GM19043 (cell line): ENCODE measurements around the gene ADD1.
A peak's percentile ranks its signal among the peaks of the same experiment; 100 is the strongest.

Experiments used
- ATAC-seq: cut with Tn5 transposase; IDR thresholded peaks from one replicate; pipeline ENCODE4 v1.9.1; 2021; ENCODE audit warnings: low read depth; ENCODE audit not compliant: unreplicated experiment

ADD1 gene

DNA sequence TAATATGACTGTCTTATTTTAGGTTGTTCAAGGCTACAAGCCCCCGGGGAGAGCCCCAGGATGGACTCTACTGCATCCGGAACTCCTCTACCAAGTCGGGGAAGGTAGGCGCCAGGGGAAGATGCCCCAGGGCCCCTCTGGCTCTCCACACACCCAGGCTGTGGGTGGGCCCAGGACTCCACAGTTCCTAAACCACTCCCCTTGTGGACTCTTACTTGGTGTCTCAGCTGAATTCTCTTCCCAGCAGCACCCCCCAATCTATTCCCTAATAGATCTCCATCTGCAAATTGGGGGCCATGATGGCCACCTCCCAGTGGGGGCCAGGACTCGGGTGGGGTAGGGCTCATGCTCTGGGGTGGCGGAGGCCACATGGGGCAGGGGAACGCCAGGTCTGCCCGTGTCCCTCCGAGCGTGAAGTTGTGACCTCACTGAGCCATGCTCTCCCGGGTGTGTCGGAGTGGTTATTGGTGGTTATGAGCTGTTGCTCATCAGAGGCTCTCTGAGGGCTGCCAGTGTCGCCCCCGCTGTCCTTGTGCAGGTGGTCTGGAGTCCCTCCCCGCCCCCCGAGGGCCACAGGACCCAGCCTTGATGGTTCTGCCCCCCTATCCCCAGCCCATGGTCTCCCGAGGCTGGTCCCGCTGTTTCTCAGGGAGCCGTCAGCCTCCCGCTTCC is 11.2 kb upstream of the ADD1 start:
- peak; percentile 74 for ATAC-seq

DNA sequence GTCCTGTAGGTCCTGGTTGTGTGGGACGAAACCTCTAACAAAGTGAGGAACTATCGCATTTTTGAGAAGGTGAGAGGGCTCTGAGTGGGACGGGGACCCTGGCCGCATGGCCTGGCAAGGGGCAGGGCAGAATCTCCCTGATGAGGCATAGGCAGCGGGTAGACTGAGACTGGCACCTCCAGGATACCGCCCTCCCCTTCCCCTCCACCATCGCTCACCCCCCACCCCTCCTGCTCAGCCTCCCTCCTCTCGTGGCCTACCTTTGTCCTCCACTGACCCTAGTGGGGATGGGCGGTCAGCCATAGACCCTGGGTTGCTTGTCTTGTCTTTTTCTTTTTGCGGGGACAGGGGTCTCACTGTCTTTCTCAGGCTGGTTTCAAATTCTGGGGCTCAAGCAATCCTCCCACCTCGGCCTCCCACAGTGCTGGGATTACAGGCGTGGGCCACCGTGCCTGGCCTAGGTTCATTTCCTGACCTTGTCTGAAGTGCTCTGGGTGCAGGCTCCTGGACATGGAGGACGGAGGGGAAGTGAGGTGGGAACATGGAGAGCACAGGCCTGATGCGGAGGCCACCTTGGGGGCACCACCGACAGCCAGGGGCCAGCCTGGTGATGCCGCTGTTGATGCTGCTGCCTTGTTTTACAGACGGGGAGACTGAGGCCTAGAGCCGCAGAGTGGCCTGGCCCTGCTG is 10.5 kb upstream of the ADD1 start:
- ATAC-seq, result no peak

DNA sequence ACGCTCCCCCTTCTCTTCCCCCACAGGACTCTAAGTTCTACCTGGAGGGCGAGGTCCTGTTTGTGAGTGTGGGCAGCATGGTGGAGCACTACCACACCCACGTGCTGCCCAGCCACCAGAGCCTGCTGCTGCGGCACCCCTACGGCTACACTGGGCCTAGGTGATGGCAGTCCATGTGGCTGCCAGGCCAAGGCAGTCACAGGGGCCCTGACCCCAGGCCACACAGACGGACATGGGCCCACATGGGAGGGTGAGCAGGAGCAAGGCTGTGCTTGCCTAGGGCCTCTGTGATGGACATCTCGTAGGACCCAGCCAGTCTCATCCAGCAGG is 10.0 kb upstream of the ADD1 start:
- ATAC-seq, result no peak

DNA sequence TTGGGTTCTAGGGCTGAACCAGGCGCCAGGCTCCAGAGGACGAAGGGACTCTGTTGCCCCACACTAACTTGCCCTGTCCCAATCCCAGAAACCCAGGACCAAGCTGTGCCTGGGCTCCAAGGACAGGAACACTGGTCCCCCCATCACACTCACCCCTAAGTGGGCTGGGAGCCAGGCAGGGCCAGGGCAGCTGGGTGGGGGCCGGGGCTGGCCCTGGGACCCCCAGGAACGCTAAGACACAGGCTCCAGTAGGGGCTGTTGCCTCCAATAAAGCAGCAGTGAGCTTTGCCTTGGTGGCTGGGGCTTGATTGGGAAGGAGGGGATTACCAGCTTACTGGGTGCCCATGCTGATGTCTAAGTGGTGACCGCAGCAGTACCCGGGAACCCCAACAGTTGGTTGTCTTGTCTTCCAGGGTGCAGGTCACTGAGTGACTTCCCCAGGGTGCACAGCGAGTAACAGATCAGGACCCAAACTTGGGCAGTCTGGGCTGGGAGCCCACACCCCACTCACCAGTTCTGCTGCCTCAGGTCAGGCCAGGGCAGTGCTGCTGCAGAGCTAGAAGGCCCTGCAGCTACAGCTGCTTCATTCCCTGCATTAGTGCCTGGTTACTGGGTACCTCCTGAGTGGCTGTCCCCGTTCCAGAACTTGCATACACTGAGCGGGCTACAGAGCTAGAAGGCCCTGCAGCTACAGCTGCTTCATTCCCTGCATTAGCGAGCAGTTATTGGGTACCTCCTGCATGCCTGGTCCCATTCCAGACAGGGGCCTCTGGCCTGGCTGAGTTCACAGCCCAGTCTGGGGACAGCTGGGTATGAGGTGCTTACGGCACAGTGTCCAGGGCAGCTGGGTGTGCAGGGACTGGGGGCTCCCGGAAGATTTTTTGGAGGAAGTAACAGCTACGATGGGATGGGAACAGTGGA is 9.4 kb upstream of the ADD1 start:
- no peak for ATAC-seq

DNA sequence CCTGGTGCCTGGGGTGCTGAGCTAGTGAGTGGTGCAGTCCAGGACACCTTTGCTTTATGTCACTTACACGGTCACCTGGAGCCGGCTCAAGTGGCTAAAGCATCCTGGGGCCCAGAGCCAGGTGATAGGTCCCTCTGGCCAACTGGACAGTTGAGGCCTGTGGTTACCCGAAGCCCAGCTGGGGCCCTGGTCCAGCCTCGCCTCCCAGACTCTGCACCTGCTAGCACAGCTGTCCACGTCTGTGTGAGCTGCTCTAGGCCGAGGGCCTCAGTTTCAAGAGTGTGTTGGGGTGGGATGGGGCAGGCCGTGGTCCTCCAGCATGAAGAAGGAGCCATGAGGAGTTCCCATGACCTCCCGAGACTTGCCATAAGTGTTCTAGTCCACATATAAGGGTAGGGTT is 7.7 kb upstream of the ADD1 start:
- ATAC-seq, result no peak

DNA sequence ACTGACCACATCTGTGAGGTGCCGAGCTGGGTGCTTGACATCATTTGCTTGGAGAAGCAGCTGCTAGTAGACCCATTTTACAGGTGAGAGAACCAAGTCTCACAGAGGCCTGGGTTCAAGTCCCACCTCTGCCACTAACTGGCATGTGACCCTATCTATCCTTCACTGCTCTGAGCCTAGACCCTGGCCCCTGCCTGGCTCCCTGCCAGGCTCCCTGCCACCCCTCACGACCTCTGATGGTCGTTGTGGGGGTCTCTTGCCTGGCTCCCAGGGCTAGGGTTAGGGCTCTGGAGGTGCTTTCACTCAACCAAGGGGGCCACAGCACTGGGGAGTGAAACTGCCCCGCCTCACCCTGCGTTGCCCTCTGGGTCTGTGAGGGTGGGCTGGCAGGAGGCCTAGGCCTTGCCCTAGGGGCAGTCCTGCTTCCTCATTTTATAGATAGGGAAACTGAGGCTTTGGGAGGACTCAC is 7.2 kb upstream of the ADD1 start:
- no peak for ATAC-seq

DNA sequence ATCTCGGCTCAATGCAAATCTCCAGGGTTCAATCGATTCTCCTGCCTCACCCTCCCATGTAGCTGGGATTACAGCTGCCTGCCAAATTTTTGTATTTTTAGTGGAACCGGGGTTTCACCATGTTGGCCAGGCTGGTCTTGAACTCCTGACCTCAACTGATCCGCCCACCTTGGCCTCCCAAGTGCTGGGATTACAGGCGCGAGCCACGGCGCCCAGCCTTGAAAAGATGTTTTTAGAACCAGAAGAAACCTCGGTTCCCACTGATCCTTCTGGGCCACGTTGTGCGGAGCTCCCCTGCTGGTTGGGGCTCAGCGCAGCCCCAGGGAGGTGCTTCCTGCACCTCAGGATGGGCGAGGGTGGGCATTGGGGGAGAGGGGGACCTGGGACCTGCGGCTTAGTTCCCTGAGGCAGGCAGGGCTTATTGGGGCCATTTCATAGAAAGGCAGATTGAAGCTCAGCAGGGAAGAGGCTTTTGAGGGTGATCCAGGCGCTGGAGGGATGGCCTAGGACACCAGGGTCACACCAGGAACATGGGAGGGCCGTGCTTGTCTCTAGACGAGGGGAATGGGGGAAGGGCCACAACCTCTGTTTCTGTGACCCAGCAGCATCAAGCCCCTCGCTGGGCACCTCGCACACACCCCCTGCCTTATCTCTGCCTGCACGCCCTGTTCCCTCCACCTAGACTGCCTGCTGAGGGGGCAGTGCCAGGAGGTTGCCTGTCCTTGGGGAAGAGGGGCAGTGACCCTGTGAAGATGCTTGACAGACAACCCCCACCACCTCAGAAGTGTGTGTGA is 6.3 kb upstream of the ADD1 start:
- ATAC-seq, result no peak

DNA sequence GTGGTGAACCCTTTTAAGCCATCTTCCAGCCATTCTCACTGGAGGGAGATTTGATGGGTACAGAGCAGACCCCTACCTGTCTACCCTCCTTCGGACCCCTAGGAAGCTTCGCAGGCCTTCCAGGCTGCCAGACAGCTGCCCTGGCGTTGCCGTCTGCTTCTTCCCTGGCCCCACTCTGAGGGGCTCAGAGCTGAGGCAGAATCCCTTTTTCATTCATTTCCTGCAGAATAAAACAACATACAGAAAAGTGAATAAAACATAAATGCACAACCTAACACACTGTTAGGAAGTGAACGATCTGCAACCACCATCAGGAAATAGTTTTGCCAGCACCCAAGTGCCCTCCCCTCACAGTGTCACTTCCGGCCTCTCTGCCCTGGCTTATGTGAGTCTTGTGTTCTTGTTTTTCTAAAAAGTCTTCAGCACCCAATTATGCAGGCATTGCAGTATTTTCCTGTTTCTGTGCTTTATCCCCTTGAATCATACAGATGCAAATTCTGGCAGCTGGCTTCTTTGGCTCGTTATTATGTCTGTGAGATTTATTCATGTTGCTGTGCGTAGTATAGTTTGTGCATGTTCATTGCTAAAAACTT is 5.6 kb upstream of the ADD1 start:
- ATAC-seq, result no peak

DNA sequence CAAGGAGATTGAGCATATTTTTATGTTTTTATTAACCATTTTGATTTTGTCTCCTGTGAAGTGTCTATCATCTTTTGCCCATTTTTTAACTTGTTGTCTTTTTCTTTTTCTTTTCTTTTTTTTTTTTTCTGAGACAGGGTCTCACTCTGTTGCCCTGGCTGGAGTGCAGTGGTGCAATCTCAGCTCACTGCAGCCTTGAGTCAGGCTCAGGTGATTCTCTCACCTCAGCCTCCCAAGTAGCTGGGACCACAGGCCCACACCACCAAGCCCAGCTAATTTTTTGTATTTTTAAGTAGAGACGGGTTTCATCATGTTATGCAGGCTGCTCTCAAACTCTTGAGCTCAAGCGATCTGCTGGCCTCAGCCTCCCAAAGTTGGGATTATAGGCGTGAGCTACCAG is 4.6 kb upstream of the ADD1 start:
- ATAC-seq, result no peak

DNA sequence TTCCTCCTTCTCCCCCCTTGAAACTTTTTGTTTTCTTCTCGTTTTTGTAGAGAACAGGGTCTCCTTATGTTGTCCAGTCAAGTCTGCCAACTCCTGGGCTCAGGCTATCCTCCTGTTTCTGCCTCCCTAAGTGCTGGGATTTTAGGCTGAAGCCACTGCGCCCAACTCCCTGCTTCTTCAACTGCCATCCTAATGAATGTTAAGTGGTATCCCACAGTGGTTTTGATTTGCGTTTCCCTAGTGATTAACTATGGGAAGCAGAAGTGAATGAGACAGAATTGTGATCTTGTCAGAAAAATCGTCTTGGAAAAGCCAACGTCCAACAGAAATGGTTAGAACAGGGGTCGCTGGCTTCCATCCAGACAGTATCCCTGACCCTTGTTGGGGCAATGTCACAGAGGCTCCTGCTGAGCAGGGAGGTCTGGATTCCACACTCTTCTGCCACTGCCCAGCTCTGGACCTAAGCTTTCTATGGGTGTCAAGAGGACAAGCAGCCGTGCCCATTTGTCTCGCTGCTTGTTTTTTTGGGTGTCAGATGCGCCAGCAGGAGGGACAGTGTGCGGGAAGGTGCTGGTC is 869 bp upstream of the ADD1 start:
- ATAC-seq, result no peak

- ATAC-seq, result no peak
Observed at GRCh38 chr4:2843941-2844584, 419 bp downstream of the ADD1 start.

DNA sequence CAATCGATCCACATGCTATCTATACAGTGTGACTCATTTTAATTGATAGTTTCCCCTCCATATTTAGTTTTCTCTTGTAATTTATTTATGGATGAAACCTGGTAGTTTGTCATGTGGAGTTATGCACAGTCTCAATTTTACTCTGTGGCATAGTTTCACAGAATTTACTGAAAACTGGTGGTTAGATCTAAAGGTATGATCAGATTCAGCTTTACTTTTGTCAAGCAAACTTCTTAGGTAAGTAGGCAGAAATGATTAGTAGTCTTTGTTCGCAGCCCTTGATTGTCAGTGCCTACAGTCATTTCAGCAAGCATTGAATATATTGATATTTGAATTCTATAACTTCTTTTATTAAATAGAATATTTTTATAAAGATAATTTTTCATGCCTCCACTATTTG is 2.5 kb downstream of the ADD1 start:
- no peak for ATAC-seq

DNA sequence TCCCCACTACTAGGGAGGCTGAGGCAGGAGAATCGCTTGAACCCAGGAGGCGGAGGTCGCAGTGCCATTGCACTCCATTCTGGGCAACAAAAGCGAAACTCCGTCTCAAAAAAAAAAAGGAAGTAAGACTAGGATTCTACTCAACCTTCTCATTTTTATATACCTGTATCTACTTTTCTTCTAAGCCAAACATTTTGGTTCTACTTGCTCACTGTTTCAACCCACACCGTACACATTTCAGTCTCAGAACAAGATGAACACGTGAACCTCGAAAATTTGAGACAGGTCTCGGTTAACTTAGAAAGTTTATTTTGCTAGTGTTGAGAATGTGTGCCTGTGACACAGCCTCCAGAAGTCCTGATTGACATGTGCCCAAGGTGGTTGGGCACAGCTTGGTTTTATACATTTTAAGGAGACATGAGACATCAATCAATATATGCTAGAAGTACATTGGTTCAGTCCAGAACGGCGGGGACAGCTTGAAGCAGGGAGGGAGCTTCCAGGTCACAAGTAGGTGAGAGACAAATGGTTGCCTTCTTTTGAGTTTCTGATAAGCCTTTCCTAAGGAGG is 3.7 kb downstream of the ADD1 start:
- ATAC-seq, result no peak

GRCh38 chr4:2848449-2848848 is 4.8 kb downstream of the ADD1 start:
- no peak for ATAC-seq

GRCh38 chr4:2849267-2850152 is 5.9 kb downstream of the ADD1 start:
- no peak for ATAC-seq

GRCh38 chr4:2850966-2851798 is 7.5 kb downstream of the ADD1 start:
- no peak for ATAC-seq

DNA sequence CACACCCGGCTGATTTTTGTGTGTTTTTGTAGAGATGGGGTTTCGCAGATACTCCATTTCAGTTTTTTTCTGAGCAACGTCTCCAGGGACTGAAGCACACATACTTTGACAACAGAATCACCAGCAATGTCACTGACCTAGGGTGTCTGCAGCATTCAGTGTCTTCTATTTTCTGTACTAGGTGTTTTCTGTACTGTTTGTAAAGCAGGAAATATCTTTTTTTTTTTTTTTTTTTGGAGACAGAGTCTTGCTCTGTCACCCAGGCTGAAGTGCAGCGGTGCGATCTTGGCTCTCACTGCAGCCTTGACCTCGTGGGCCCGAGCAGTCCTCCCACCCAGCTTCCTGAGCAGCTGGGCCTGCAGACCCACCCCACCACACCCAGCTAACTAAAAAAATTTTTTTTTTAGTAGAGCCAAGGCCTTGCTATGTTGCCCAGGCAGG is 8.9 kb downstream of the ADD1 start:
- peak; percentile 64 for ATAC-seq
